ES-I3 (cell line): ENCODE results near the gene OR10H5.
"Not testable (repeated sequence)": the region's sequence is repeated elsewhere in the genome, so short reads cannot be mapped to it uniquely, and the experiment has no call there.

Experiments used
- H3K36me3 ChIP-seq: 2 replicates; pipeline ENCODE4 v1.6.1; 2013; ENCODE audit warnings: mild to moderate bottlenecking, low read length, control low read depth, moderate library complexity; ENCODE audit not compliant: insufficient read depth
- H3K4me1 ChIP-seq: 2 replicates; pipeline ENCODE4 v1.6.1; 2013; ENCODE audit warnings: mild to moderate bottlenecking, control low read depth, low read length; ENCODE audit not compliant: insufficient read depth
- H3K9ac ChIP-seq: 2 replicates; pipeline ENCODE4 v1.6.1; 2013; ENCODE audit warnings: low read depth, mild to moderate bottlenecking, low read length, moderate library complexity
- H3K9me3 ChIP-seq: 2 replicates; pipeline ENCODE4 v1.6.1; 2013; ENCODE audit warnings: mild to moderate bottlenecking, low read length, moderate library complexity; ENCODE audit not compliant: control insufficient read depth, insufficient read depth

The OR10H5 gene

GRCh38 chr19:15781661-15782060 is 5.8 kb upstream of the OR10H5 start:
- no peak overlapping the region for H3K9ac ChIP-seq
- H3K36me3 ChIP-seq = no peaks in the 10 kb centered on the region
- no peaks in the 10 kb centered on the region; the same call in 1 of the 2 replicates for H3K4me1 ChIP-seq
- H3K9me3 ChIP-seq = no peaks in the 10 kb centered on the region

- Histone ChIP-seq H3K9ac (no peak overlapping the region), H3K4me1 (no peaks in the 10 kb centered on the region; the same call in 1 of the 2 replicates), H3K9me3 (no peaks in the 10 kb centered on the region), H3K36me3 (no peaks in the 10 kb centered on the region)
Measured at GRCh38 chr19:15782211-15782610, 5.2 kb upstream of the OR10H5 start.

- H3K9ac ChIP-seq = not testable (repeated sequence)
Measured at GRCh38 chr19:15782896-15783295, 4.6 kb upstream of the OR10H5 start.

GRCh38 chr19:15788594-15789270 is 1.3 kb downstream of the OR10H5 start:
- Histone ChIP-seq H3K36me3 (no peaks in the 10 kb centered on the region), H3K4me1 (no peaks in the 10 kb centered on the region), H3K9me3 (no peaks in the 10 kb centered on the region), H3K9ac (no peak overlapping the region)

More at GRCh38 chr19:15782896-15783295, 4.6 kb upstream of the OR10H5 start:
- H3K9me3 ChIP-seq, H3K4me1 ChIP-seq, H3K36me3 ChIP-seq: not testable (repeated sequence)

DNA sequence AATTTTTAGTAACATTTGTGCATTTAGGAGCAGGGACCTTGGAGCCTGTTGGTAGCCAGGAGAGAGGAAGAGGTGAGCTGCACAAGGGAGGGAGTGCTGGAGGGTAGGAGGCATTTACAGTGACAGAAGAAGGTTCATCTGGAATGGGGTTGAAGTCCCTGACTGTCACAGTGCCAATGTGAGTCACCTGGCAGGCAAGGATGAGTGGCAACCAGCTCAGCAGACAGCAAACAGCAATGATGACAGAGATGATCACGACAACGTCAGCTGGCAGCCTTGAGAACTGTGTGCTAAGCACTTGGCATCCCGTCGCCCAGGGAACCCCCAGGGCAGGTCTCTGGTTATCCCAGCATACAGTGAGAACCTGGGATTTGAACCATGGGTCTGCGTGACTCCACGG is 2.6 kb downstream of the OR10H5 start:
- no peaks in the 10 kb centered on the region for H3K9me3 ChIP-seq
- H3K36me3 ChIP-seq = no peaks in the 10 kb centered on the region
- H3K9ac ChIP-seq = no peak overlapping the region
- no peaks in the 10 kb centered on the region for H3K4me1 ChIP-seq

DNA sequence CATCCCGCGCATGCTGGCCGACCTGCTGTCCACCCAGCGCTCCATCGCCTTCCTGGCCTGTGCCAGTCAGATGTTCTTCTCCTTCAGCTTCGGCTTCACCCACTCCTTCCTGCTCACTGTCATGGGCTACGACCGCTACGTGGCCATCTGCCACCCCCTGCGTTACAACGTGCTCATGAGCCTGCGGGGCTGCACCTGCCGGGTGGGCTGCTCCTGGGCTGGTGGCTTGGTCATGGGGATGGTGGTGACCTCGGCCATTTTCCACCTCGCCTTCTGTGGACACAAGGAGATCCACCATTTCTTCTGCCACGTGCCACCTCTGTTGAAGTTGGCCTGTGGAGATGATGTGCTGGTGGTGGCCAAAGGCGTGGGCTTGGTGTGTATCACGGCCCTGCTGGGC is 6.8 kb downstream of the OR10H5 start:
- H3K9ac ChIP-seq, H3K9me3 ChIP-seq, H3K4me1 ChIP-seq, H3K36me3 ChIP-seq: not testable (repeated sequence)

DNA sequence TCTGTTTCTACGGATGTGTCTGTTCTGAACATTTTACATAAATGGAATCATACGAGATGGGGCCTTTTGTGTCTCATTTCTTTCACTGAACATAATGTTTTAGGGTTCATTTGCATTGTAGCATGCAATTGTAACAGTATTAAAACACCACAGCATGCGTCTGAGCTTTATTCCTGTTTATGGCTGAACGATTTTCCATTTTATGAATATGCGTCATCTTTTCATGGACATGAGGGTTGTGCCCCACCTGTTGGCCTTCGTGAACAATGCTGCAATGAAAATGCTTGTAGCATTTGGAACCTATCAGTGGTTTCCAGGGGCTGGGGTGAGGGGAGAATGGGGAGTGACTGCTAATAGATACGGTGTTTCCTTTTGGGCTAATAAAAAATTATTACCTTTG is 22.9 kb downstream of the OR10H5 start:
- no peaks in the 10 kb centered on the region for H3K9me3 ChIP-seq
- H3K36me3 ChIP-seq = no peaks in the 10 kb centered on the region
- H3K9ac ChIP-seq = no peak overlapping the region
- no peaks in the 10 kb centered on the region for H3K4me1 ChIP-seq

GRCh38 chr19:15811476-15811875 is 24.0 kb downstream of the OR10H5 start:
- no peaks in the 10 kb centered on the region for H3K4me1 ChIP-seq
- no peaks in the 10 kb centered on the region for H3K36me3 ChIP-seq
- H3K9me3 ChIP-seq = no peaks in the 10 kb centered on the region
- H3K9ac ChIP-seq = no peak overlapping the region

GRCh38 chr19:15812060-15812722 is 24.7 kb downstream of the OR10H5 start:
- Histone ChIP-seq H3K9ac (no peak overlapping the region), H3K36me3 (no peaks in the 10 kb centered on the region), H3K4me1 (no peaks in the 10 kb centered on the region), H3K9me3 (no peaks in the 10 kb centered on the region)

DNA sequence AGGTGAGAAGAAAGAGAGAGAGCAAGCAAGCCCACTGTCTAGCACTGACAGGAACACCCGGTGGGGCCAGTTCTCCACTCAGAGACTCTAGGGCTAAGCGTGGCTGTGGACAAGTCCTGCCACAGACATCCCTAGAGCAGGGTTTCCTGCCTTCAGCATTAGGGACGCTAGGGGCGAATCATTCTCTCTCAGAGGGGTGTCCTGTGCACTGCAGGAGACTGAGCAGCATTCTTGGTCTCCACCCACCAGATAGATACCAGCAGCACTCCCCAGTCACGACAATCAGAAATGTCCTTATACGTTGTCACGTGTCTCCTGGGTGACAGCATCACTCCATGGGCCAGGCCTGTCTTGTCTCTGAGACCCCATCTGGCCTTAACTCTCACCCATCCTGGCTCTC is 26.5 kb downstream of the OR10H5 start:
- H3K9ac ChIP-seq = no peak overlapping the region
- no peaks in the 10 kb centered on the region for H3K4me1 ChIP-seq
- no peaks in the 10 kb centered on the region for H3K9me3 ChIP-seq
- H3K36me3 ChIP-seq = no peaks in the 10 kb centered on the region

DNA sequence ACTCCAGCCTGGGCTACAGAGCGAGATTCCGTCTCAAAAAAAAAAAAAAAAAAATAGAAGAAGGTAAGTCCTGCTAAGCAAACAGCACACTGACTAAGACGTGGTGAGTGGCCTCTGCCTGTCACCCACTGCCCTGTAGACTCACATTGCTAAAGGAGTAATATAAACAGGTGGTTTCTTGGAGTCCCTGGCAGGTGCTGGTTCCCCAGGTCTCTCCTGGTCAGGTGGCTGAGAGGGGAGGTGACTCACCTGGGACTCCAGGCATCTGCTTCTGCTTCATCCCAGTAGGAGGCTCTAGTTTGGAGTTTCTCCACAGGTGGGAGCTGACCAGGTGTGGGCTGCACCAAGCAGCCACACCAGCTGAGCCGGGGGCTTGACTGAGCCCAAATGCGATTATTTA is 27.8 kb downstream of the OR10H5 start, which contains the start of gene OR10H1:
OR10H1 (minus strand) TSS at position 359 of the 400 bp plus-strand sequence. CDS start 7,627 bp downstream, outside the sequence.
- Histone ChIP-seq H3K36me3 (no peaks in the 10 kb centered on the region), H3K9me3 (no peaks in the 10 kb centered on the region), H3K4me1 (no peaks in the 10 kb centered on the region), H3K9ac (no peak within 1 kb of the TSS)

GRCh38 chr19:15820646-15821045 is 33.2 kb downstream of the OR10H5 start:
- H3K4me1 ChIP-seq = no peaks in the 10 kb centered on the region
- H3K36me3 ChIP-seq = no peaks in the 10 kb centered on the region
- no peaks in the 10 kb centered on the region for H3K9me3 ChIP-seq
- H3K9ac ChIP-seq = no peak overlapping the region

DNA sequence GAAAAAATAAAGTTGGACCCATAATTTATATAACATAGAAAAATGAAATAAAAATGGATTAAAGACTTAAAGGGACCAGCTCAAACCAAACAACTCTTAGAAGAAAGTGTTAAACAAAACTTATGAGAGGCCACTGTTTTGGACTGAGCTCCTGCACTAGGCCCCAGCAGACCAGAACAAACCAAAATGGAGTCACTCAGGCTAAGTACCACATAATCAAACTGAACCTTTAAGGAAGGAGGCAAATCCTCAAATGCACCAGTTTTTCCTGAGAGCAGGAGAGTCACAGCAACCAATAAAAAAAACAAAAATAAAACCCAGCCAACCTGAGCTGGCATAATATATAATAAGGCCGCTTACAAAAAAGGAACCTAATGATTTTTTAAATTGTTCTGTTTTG is 38.3 kb downstream of the OR10H5 start:
- no peaks in the 10 kb centered on the region for H3K9me3 ChIP-seq

GRCh38 chr19:15828121-15828610 is 40.7 kb downstream of the OR10H5 start:
- peaks cover 3% of the 10 kb centered on the region; the same call in 1 of the 2 replicates for H3K4me1 ChIP-seq
- H3K9ac ChIP-seq = no peak overlapping the region
- no peaks in the 10 kb centered on the region for H3K9me3 ChIP-seq

More for the DNA sequence above, 38.3 kb downstream of the OR10H5 start:
- Histone ChIP-seq H3K4me1 (peaks cover 3% of the 10 kb centered on the region; the same call in 1 of the 2 replicates), H3K36me3 (no peaks in the 10 kb centered on the region), H3K9ac (no peak overlapping the region)

More at GRCh38 chr19:15828121-15828610, 40.7 kb downstream of the OR10H5 start:
- H3K36me3 ChIP-seq = no peaks in the 10 kb centered on the region
